HPDE6-E6E7 (cell line): ENCODE data around the gene XPNPEP1.

ENCODE experiments used
- DNase-seq: peaks from one replicate; pipeline ENCODE4 v3.0.0; 2011; ENCODE audit warnings: missing footprints; ENCODE audit errors: extremely low spot score

The XPNPEP1 gene

DNA sequence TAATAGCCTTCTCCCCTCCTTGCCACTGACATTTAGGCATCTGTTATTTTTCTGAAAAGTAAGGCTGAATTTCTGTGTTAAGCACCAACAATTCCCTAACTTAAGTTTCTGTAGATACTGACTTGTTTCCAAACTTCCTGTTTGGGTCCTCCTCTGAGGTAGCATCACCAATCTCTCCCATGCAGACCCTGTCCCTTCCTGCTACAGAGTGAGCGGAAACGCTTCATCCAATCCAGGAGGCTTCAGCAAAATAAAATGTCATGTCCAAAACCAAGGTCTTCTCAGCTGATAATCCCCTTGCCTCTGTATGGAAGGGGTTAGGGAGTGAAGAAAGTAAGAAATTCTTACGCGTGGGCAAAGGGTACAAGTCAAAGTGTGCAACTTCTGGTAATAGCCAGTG, 29.9 kb downstream of the XPNPEP1 start:
- DNase-seq, result no peak

DNA sequence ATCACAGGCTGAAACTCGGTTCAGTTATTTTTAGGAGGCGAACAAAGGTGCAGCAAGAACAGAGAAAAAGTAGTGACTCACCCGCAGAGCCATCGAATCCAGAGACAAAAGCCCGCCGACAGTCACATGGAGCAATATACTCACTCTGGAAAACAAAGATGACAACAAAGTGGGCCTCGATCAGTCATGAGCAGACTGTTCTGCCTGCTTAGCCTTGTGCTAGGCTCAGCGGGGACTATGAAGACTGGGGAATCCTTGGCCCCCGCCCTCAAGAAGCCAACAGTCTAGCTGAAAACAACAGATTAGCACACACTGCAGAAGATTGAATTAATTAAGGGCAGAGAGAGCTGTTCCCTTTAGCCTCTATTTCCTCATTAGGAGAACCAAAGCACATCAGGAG, 30.4 kb downstream of the XPNPEP1 start:
- DNase-seq, result peak; percentile 23

DNA sequence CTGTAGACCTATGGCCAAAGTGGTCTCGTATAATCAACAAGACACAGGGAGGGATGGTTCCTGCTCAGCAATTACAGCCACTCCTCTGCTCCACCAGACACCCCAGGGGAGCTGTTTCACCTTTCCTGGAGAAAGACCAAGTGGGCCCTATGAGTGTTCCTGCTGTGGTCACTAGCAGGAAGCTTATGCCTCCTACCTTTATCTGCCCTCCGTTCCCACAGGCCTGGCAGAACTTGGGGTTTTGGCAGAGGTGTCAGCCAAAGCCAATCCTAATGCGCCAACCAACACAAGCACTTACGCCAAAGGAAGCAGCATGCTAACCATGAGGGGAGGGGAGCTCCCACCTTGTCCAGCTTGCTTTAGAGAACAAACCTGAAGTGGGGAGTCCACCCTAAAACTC, 31.2 kb downstream of the XPNPEP1 start:
- no peak for DNase-seq

DNA sequence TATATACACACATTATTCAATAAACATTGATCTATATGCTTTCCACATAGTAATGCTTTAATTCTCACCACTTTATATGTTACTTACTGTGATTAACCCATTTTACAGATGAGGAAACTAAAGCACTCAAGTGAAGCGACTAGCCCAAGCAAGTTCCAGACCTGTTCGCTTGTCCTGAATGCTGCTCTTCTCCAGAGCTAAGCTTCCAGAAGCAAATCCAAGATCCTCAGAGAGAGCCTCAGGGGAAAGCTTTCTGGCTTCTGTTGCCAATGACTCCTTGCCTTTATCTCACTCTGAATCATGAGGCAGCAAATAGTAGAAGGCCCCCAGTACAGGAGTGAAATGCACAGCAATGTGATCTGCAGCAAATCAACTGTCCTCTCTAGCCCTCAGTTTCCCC, 32.2 kb downstream of the XPNPEP1 start:
- DNase-seq, result no peak

DNA sequence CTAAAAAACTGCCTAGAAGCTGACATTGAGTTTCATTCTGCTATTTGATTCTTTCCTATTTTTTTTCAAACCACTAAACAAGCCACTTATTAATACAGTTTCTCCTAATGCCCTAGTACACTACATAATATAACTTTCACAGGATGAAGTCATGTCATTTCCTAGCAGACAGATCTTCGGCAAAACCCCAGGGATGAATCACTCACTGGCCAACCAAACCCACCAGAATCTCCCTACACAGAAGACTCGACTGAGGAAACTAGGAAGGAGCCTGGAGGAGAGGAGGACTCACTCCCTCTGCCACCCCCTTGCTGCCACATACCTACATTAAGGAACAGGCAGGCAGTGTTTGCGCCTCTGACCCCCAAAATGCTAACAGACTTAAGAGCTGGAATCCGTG, 33.4 kb downstream of the XPNPEP1 start:
- no peak for DNase-seq

DNA sequence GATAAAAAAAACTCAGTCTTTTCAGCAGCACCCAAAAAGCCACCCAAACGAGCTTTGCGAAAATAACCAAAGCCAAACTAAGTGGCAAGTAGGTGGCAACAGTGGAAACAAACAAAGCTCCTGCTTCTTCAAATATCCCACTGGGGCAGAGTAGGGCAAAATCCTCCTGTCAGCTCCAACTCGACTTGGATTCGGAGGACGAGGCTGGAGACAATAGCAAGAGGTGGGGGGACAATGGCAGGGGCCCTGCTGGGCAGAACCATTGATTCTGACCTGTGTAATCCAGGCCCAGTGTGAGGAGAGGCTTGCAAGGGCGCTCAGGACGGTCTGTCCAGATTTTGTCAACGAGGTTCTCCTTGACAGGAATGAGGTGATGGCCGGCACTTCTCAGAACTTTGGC, 35.5 kb downstream of the XPNPEP1 start:
- DNase-seq, result no peak

DNA sequence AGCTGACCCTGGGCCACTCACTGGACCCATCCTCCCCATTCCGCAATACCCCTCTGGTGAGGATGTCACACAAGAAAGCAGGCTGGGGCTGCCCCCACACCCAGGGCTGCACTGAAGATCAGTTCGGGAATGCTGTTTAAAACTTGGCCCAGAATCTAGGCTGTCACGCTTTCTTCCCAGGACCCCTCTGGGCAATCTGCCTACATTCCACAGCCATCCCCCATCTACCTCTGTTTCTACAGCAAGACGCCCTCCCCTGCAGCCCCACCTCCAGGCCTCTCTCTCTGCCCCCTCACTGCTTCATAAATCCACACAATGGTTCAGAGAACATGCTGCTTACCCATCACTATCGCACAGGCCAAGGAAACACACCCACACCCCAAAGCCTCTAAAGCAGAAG, 36.1 kb downstream of the XPNPEP1 start:
- no peak for DNase-seq

DNA sequence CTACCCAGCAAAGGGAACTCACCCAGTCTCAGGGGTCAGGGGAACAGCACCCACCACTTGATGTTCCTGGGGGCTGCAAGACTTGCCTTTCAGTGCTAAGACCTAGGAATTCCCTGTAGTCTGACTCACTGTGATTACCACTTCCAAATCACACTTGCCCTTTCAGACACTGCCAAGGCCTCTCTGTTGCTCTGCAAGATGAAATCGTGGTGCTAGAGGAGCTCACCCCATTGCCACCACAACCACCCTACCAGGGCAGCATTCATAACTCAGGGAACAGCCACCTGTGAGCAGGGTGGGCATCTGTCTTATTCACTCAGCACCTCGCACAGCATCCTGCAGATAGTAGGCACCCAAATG, 36.5 kb downstream of the XPNPEP1 start:
- no peak for DNase-seq

DNA sequence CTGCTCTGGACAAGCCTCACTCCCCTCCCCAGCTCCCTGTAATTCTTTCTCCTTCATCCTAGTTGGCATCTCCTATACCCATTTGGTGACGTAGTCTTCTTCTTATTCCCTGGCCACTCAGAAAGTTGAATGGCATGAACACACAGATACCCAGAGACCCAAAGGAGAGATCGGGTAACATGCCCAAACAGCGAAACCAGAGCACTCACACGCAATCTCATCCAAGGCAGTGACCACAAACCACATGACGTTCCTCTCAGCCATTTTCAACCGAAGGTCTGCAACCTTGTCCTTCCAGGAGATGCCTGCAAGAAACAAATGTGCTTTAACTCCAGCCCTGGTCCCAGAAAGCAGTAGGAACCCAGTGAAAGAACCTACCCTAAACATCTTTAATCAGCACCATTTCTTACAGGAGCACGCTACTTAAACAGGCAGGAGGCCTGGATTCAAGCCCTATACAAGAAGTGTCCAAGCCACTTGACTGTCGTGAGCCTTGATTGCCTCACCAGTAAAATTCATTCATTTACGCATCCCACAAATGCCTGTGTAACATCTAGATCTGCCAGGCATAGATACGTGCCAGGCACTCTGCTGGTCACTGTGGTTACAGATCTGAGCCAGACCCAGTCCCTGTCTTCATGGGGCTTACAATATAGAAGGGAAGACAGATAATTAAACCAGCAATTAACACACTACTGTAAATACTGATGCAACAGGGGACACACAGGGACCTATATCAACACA, 37.1 kb downstream of the XPNPEP1 start:
- no peak for DNase-seq

DNA sequence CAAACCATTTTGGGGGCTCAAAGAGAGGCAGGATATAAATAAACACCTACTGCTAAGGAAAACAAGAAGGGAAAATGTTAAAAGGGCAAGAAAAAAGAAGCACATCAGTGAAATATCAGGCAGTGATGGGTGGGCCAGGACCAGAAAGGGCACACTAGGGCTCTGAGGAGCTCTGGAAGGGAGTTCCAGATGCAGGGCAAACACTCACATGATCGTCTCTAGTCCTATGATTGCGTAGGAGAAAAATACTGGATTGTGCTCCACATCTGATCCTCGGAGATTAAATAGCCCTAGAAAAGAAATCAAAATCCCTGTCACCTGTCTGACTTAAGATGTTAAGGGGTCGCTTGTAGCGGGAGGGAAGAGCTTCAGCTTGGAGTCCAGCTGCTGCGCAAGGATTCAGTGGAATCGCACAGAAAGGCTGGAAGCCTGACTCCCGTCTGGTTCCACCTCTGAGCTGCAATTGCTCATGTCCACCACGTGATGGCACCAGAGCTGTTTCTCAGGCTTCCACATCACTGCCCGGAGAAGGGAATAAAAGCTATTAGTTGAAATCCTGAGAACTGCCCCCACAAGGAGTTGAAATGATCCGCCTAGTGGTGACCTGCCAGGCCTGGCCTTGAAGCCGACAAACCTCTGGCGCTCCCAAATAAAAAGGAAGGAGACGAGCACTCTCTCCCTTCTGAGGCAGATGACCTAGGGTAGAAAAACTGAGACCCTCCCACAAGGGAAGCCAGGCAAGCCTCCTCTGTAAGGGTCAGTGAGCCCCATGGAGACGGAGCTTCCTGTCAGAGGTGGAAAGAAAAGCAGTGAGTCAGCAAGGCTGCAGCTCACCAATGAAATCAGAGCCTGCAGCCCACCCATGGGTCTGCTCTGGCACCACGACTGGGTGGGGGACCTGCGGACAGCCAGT, 39.2 kb downstream of the XPNPEP1 start:
- peak; percentile 79 for DNase-seq

DNA sequence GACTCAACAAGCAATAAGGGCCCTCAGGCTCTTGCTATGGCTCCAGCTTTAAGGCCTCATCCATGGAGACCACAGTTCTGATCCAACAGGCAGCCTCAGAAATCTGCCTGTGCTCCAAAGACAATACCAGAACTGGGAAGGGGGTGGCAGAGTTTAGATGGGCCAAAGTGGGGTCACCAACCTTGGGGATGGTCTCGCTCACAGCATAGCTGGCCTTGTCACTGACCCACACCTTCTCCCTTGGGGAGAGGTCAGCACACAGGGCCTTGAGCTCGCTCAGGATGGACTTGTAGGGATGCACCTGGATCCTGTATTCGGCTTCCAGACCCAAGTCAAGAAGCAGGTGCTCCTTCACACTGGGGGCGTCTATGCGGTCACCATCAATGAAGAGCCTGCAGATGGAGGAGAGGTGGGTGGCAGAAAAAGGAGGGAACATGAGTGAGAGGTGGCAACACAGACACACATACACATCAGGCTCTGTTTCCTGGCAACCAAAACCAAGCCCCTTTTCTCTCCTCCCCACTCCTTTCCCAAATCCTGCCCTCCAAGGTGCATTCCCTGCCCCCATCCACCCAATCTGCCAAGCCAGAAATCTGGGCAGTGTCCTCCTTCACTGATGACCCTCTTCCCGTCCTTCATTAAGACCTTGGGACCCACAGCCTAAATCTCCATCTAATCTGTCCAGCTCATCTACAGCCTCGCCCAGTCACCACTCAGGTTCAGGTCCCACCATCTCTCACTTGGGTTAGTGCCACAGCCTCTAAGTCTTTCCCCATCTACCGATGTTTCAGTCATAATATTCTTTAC, 40.9 kb downstream of the XPNPEP1 start:
- no peak for DNase-seq

DNA sequence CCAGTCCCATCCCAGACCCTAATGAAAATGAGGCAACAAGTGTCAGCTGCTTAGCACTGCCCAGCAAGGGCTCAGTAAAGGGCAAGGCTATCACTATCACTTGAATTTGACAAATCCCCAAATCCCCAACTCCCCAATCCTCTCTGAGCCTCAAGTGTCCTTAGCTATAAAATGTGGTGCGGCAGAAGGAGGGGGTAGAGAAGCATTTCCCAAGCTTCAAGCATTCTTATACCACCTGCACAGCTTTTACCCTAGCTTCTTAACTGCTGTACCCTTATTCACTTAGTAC, 41.6 kb downstream of the XPNPEP1 start:
- no peak for DNase-seq

DNA sequence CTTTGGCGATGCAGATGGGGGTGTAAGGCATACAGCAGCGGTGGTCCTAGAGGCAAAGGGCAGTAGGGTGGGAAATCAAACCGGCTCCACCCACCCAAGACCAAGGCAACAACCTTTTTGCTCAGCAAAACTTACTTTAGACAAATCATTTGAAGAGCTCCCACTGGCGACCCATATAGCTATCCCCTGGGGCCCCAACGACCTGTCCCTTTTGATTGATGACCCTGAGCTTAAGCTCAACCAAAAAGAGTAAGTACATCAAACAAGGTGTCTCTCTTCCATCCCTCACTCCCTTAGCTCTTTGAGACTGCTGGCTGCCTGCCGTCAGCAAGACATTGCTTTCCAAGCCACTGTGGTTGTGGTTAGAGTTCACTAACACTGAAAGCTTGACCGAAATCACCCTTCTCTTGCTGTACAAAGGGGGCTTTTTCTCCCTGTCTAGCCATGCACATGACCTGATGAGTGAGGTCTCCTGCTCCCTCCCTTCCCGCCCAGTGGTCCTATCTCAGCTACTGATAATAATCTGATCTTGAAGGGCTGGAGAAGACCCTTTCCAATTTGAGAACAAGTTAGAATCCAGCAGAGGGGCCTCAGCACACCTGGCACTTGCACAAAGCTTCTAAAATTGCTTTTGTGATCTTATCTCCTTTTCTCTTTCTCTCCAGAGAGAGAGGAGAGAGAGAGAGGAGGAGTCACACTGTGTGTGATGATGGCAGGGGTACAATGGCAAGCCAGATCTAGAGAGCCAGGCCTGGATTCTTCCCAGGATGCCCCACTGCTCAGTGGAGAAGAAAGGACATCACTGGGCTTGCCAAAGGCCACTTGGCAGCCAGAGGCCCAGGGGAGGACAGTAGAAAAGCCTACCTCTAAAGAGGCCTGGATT, 42.2 kb downstream of the XPNPEP1 start:
- no peak for DNase-seq

DNA sequence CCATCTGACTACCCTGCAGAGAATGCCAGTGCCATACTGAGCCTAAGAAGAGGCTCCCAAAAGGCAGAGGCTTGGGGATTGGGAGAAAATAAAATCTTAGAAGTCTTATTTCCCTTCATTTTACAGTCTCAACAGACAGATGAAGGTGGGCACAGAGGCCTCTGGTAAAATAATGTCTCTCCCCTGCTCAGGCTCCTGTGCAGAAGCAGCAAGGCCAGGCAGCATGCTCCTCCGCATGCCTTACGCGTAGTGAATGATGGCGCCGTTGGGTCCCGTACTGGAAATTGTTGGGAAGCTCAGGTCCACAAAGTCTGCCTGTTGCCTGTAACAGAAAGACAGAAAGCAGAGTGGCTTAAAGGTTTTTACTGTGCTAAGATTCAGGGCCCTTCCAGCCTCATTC, 45.8 kb downstream of the XPNPEP1 start:
- DNase-seq, result no peak

DNA sequence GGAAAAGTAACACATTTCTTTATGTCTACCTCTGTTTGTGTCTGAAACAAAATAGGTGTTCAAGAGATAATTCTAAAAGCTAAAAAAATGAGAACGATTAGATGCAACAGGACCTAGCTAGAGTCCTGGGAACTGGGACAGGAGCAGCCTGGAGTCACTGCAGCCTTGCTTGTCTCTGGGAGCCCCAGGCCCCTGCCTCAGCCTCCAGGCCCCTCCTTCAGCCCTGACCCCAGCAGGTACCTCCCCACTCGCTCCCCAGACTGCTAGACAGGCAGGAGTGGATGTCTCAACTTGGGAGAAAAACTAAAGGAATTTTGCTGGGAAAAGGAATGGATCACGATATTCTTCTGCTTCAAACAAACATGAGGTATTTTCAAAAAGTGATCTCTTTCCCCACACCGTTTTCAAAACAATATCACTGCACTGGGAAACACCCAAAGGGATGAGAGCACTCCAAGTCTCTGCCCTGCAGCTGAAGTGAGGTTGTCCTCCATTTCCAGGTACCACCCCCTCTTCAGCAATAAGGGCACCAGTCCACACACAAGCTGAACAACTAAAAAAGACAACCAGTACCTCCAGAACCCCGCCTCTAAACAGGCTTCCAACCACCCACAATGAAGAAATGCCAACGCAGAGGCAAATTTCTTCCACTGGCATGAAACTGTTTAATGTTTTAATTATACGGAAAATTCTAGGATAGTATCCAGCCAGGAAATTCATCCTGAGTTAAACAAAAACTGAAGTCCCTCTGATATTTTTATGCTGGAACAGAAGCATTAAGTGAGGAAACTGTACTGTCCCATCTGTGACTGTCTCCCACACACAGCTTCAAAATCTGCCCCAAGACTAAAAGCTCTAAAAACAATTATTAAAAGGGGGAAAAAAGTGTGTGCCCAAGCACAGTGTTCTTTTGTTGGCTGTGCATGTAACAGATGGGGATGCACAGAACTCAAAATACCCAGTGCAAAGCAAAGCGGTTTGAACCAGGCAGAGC, 47.2 kb downstream of the XPNPEP1 start:
- DNase-seq, result no peak

DNA sequence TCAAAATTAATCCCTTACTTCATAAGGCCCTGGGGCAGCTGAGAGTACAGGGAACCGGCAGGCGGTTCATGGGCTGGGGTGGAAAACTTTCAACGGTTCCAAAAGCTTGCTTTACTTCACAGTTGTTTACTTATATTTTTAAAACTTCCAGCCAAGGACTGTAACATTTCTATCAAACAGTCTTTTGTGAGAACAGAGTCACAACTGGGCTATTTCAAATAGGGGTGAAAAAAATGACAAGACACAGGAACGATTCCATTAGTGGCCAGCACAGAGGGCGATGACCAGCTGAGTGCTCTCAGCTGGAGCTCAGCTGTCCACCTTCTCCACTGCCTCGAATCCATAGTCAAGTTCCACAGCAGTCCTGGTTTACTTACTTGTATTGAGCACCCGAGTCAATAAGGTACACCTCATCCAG, 48.2 kb downstream of the XPNPEP1 start:
- no peak for DNase-seq

DNA sequence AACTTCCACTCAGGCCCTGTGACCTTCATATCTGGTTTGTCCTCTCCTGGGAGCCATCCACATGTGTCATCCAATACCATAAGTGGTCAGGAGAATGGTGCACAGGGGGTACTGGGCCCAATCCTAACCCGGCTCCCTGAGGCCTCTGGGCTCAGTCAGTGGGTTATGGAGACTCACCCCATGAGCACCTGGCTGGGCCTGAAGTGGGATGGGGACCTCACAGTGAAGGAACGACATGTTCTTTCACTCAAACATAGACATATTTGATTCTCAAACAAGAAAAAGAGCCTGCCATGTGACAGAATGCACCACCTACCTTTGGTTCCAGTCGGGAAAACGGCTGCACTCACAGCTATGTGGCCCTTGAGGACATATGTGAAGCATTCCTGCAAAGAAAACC, 51.8 kb downstream of the XPNPEP1 start:
- no peak for DNase-seq

DNA sequence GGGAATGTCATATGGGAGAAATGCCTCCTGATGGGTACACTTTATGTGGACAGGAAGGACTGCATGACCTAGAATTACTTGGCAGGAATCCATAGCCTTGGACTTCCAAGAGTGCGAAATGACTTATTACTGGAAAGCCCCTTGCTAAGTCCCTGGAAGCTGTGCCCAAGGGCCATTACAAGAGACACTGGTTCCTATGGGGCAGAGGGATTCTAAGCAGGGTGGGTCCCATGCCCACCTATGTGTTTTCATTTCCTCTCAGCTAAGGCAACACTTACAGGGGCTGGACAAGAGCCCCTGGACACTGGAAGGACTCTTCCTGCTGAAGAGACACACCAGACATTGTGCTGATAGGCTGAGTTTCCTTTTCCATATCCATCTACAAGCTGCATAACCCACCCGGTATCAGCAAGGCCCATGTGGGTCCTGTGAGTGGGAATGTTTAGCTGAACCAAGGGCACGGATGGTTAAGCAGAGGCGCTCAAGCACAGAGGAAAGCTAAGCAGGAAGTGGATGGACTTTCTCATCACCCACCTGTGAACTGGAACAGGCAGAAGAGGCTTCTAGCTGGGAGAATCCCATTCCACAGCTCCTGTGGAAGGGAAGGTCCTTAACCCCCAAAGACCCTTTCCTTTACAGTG, 56.2 kb downstream of the XPNPEP1 start:
- no peak for DNase-seq

DNA sequence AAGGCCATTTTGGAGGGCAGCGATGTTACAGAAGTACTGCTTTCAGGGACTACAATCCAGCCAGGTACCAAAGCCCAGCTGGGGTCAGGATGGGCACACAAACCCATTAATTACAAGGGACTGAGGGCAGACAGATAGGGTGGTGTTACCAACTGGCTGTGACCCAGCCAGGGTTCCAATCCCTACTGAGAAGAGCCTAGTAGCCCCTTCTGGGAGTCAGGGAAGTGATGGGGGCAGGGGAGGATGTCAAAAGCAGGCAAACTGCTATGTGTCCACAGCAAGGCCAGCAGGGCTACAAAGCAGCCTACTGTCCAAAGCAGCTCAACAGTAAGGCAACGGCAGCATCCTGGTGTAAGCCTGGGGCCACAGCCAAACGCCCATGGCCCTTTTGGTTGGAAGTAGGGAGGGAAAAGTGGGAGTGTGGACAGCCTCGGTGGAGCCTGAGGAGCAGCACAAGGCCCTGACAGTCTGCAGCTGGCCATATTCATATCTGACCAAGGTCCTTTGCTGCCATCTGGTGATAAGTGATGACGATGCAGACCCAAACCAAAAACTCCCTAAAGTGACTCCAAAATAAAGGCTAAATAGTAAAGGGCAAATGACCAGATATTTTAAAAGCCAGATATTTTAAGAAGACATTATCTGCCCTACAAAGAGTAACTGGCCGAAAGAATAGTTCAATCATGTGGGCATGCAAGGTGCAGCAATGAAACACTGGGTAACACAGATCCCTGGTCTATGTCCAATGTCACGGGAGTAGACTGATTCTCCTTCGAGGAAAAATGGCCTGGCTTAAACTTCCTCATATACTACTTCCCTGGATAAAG, 56.9 kb downstream of the XPNPEP1 start:
- DNase-seq, result no peak
